Mesendoderm (in vitro differentiated cells): ENCODE measurements around the gene UQCC2.
A peak's percentile ranks its signal among the peaks of the same experiment; 100 is the strongest.

Source experiments
- DNase-seq: peaks from one replicate; pipeline ENCODE4 v3.0.0; 2013
- H2AK5ac ChIP-seq: 2 replicates; pipeline ENCODE4 v1.6.1; 2013; ENCODE audit warnings: low read length, inconsistent platforms
- H2BK120ac ChIP-seq: 2 replicates; pipeline ENCODE4 v1.6.1; 2013; ENCODE audit warnings: low read depth, mild to moderate bottlenecking, low read length, moderate library complexity, mixed read lengths
- H2BK15ac ChIP-seq: replicated peaks from 2 replicates; pipeline ENCODE4 v1.6.1; 2013; ENCODE audit warnings: low read depth, mild to moderate bottlenecking, moderate library complexity
- H2BK5ac ChIP-seq: 2 replicates; pipeline ENCODE4 v1.6.1; 2013; ENCODE audit warnings: low read length, inconsistent platforms
- H3K18ac ChIP-seq: 2 replicates; pipeline ENCODE4 v1.6.1; 2013; ENCODE audit warnings: mild to moderate bottlenecking, low read length, mixed read lengths
- H3K23ac ChIP-seq: one replicate; pipeline ENCODE4 v1.6.1; 2013; ENCODE audit warnings: low read length
- H3K27ac ChIP-seq: 2 replicates; pipeline ENCODE4 v1.5.1; 2013; ENCODE audit warnings: low read depth, mild to moderate bottlenecking, inconsistent platforms, low read length, moderate library complexity
- H3K27me3 ChIP-seq: 2 replicates; pipeline ENCODE4 v1.6.1; 2013; ENCODE audit warnings: low read length, control low read depth, mild to moderate bottlenecking, inconsistent platforms; ENCODE audit not compliant: insufficient read depth, poor library complexity
- H3K36me3 ChIP-seq: 2 replicates; pipeline ENCODE4 v1.6.1; 2013; ENCODE audit warnings: low read length, inconsistent platforms; ENCODE audit not compliant: control insufficient read depth, insufficient read depth
- H3K4ac ChIP-seq: one replicate; pipeline ENCODE4 v1.6.1; 2013; ENCODE audit warnings: low read depth, mild to moderate bottlenecking, low read length, moderate library complexity
- H3K4me1 ChIP-seq: 2 replicates; pipeline ENCODE4 v1.6.1; 2013; ENCODE audit warnings: low read depth, low read length, inconsistent platforms; ENCODE audit not compliant: control insufficient read depth
- H3K4me2 ChIP-seq: 2 replicates; pipeline ENCODE4 v1.6.1; 2013; ENCODE audit warnings: low read length
- H3K4me3 ChIP-seq: 2 replicates; pipeline ENCODE4 v1.5.1; 2013; ENCODE audit warnings: mild to moderate bottlenecking, low read length
- H3K56ac ChIP-seq: one replicate; pipeline ENCODE4 v1.6.1; 2013; ENCODE audit warnings: low read length
- H3K79me1 ChIP-seq: 2 replicates; pipeline ENCODE4 v1.6.1; 2013; ENCODE audit warnings: low read length, inconsistent platforms
- H3K79me2 ChIP-seq: 2 replicates; pipeline ENCODE4 v1.6.1; 2013; ENCODE audit warnings: mild to moderate bottlenecking, low read length; ENCODE audit not compliant: control insufficient read depth, insufficient read depth
- H3K9ac ChIP-seq: 2 replicates; pipeline ENCODE4 v1.6.1; 2013; ENCODE audit warnings: low read length, inconsistent platforms
- H4K5ac ChIP-seq: one replicate; pipeline ENCODE4 v1.6.1; 2013; ENCODE audit warnings: low read length
- H4K8ac ChIP-seq: one replicate; pipeline ENCODE4 v1.6.1; 2013; ENCODE audit warnings: low read depth, mild to moderate bottlenecking, control low read depth, low read length, moderate library complexity
- whole genome bisulfite sequencing: extraction: QIAGEN DNeasy Blood & Tissue Kit; methylation state at CpG from one replicate; pipeline ENCODE4 v1.1.7; 2013; ENCODE audit warnings: low lambda C conversion rate, missing lambda C conversion rate; ENCODE audit not compliant: insufficient coverage; ENCODE audit errors: extremely low coverage; 5-methylcytosine and 5-hydroxymethylcytosine counted together

Gene UQCC2

GRCh38 chr6:33671744-33672072, 39.8 kb downstream of the UQCC2 start:
- Histone ChIP-seq H3K27ac (no peak overlapping the region), H4K8ac (no peak overlapping the region), H2BK120ac (no peak overlapping the region), H2BK15ac (no peak overlapping the region), H2AK5ac (no peak overlapping the region), H3K79me1 (no peaks in the 10 kb centered on the region), H4K5ac (no peak overlapping the region), H2BK5ac (no peak overlapping the region), H3K23ac (no peak overlapping the region), H3K4me2 (no peak overlapping the region), H3K9ac (no peak overlapping the region), H3K4me3 (no peak overlapping the region), H3K4me1 (no peaks in the 10 kb centered on the region), H3K4ac (no peak overlapping the region), H3K79me2 (no peaks in the 10 kb centered on the region), H3K36me3 (no peaks in the 10 kb centered on the region), H3K27me3 (no peaks in the 10 kb centered on the region), H3K18ac (no peak overlapping the region), H3K56ac (no peak overlapping the region)
- DNase-seq, result no peak
- no CpG with 5 or more reads among the region's 3 CpGs for WGBS

GRCh38 chr6:33670971-33671743, 40.3 kb downstream of the UQCC2 start:
- DNase-seq, result no peak
- H3K18ac ChIP-seq, result no peak overlapping the region
- no peak overlapping the region for H4K8ac ChIP-seq
- no peak overlapping the region for H3K9ac ChIP-seq
- no peaks in the 10 kb centered on the region for H3K27me3 ChIP-seq
- H3K4ac ChIP-seq, result no peak overlapping the region
- no peak overlapping the region for H2AK5ac ChIP-seq
- no peak overlapping the region for H2BK15ac ChIP-seq
- H3K56ac ChIP-seq, result no peak overlapping the region
- H3K79me1 ChIP-seq, result no peaks in the 10 kb centered on the region
- no peaks in the 10 kb centered on the region for H3K36me3 ChIP-seq
- no CpG with 5 or more reads among the region's 30 CpGs for WGBS
- no peak overlapping the region for H3K23ac ChIP-seq
- no peak overlapping the region for H3K27ac ChIP-seq
- H3K4me1 ChIP-seq, result no peaks in the 10 kb centered on the region
- H3K79me2 ChIP-seq, result no peaks in the 10 kb centered on the region
- no peak overlapping the region for H3K4me3 ChIP-seq
- H2BK120ac ChIP-seq, result no peak overlapping the region
- H4K5ac ChIP-seq, result no peak overlapping the region
- no peak overlapping the region for H2BK5ac ChIP-seq
- H3K4me2 ChIP-seq, result no peak overlapping the region

- Histone ChIP-seq H2BK5ac (no peak overlapping the region), H3K23ac (no peak overlapping the region), H3K27me3 (no peaks in the 10 kb centered on the region), H3K4me3 (no peak overlapping the region), H2BK15ac (no peak overlapping the region), H3K9ac (no peak overlapping the region), H3K79me1 (no peaks in the 10 kb centered on the region), H4K5ac (no peak overlapping the region), H3K36me3 (no peaks in the 10 kb centered on the region), H3K4ac (no peak overlapping the region), H2BK120ac (no peak overlapping the region), H3K4me1 (no peaks in the 10 kb centered on the region), H3K56ac (no peak overlapping the region), H3K27ac (no peak overlapping the region), H2AK5ac (no peak overlapping the region), H3K79me2 (no peaks in the 10 kb centered on the region), H3K18ac (no peak overlapping the region), H4K8ac (no peak overlapping the region), H3K4me2 (no peak overlapping the region)
- DNase-seq, result no peak
- WGBS, result no CpG with 5 or more reads among the region's 21 CpGs
These were observed 41.3 kb downstream of the UQCC2 start for GRCh38 chr6:33670086-33670660.

GRCh38 chr6:33668914-33669313, 42.6 kb downstream of the UQCC2 start:
- WGBS, result no CpG with 5 or more reads among the region's 17 CpGs
- DNase-seq, result peak; percentile 44

GRCh38 chr6:33668328-33668727, 43.2 kb downstream of the UQCC2 start:
- H3K36me3 ChIP-seq, result no peaks in the 10 kb centered on the region
- no peak overlapping the region for H3K4ac ChIP-seq
- no peak overlapping the region for H3K56ac ChIP-seq
- H4K8ac ChIP-seq, result no peak overlapping the region
- no peaks in the 10 kb centered on the region for H3K79me1 ChIP-seq
- no peak overlapping the region for H3K4me2 ChIP-seq
- H2BK15ac ChIP-seq, result no peak overlapping the region
- H4K5ac ChIP-seq, result no peak overlapping the region
- H3K23ac ChIP-seq, result no peak overlapping the region
- no peak overlapping the region for H3K27ac ChIP-seq
- H2BK5ac ChIP-seq, result no peak overlapping the region
- no peak overlapping the region for H3K9ac ChIP-seq
- no peaks in the 10 kb centered on the region for H3K4me1 ChIP-seq
- H2AK5ac ChIP-seq, result no peak overlapping the region
- DNase-seq, result no peak
- no peak overlapping the region for H3K4me3 ChIP-seq
- H3K79me2 ChIP-seq, result no peaks in the 10 kb centered on the region
- no peaks in the 10 kb centered on the region for H3K27me3 ChIP-seq
- no peak overlapping the region for H2BK120ac ChIP-seq
- no peak overlapping the region for H3K18ac ChIP-seq
- no CpG with 5 or more reads among the region's 8 CpGs for WGBS

More at GRCh38 chr6:33668914-33669313, 42.6 kb downstream of the UQCC2 start:
- no peaks in the 10 kb centered on the region for H3K4me1 ChIP-seq
- H2BK5ac ChIP-seq, result no peak overlapping the region
- no peaks in the 10 kb centered on the region for H3K79me2 ChIP-seq
- H3K79me1 ChIP-seq, result no peaks in the 10 kb centered on the region
- no peak overlapping the region for H3K18ac ChIP-seq
- H4K8ac ChIP-seq, result no peak overlapping the region
- H2AK5ac ChIP-seq, result no peak overlapping the region
- no peak overlapping the region for H3K9ac ChIP-seq
- no peak overlapping the region for H2BK120ac ChIP-seq
- H4K5ac ChIP-seq, result no peak overlapping the region
- H3K4me2 ChIP-seq, result no peak overlapping the region
- no peak overlapping the region for H3K4ac ChIP-seq
- H3K27me3 ChIP-seq, result no peaks in the 10 kb centered on the region
- H3K4me3 ChIP-seq, result no peak overlapping the region
- no peak overlapping the region for H2BK15ac ChIP-seq
- H3K56ac ChIP-seq, result no peak overlapping the region
- H3K36me3 ChIP-seq, result no peaks in the 10 kb centered on the region
- H3K23ac ChIP-seq, result no peak overlapping the region
- H3K27ac ChIP-seq, result no peak overlapping the region

GRCh38 chr6:33667776-33668175, 43.7 kb downstream of the UQCC2 start:
- H3K9ac ChIP-seq, result no peak overlapping the region
- H2AK5ac ChIP-seq, result no peak overlapping the region
- no peak overlapping the region for H3K23ac ChIP-seq
- H3K4me3 ChIP-seq, result no peak overlapping the region
- H3K4ac ChIP-seq, result no peak overlapping the region
- H3K18ac ChIP-seq, result no peak overlapping the region
- H3K4me1 ChIP-seq, result no peaks in the 10 kb centered on the region
- H2BK15ac ChIP-seq, result no peak overlapping the region
- no peaks in the 10 kb centered on the region for H3K79me2 ChIP-seq
- no peaks in the 10 kb centered on the region for H3K27me3 ChIP-seq
- no peaks in the 10 kb centered on the region for H3K79me1 ChIP-seq
- no peaks in the 10 kb centered on the region for H3K36me3 ChIP-seq
- DNase-seq, result no peak
- no peak overlapping the region for H3K27ac ChIP-seq
- no peak overlapping the region for H2BK5ac ChIP-seq
- no CpG with 5 or more reads among the region's 11 CpGs for WGBS
- no peak overlapping the region for H3K4me2 ChIP-seq
- no peak overlapping the region for H4K8ac ChIP-seq
- no peak overlapping the region for H3K56ac ChIP-seq
- no peak overlapping the region for H4K5ac ChIP-seq
- H2BK120ac ChIP-seq, result no peak overlapping the region
